Right ventricle myocardium superior (tissue), 1 donor: ENCODE data around the gene PSTPIP2. TPM values are rescaled to one million over a fixed set of nuclear protein-coding genes. Genes with fewer than 3 reads are reported as not detected.
"Not testable (repeated sequence)": the region's sequence is repeated elsewhere in the genome, so short reads cannot be mapped to it uniquely, and the experiment has no call there.

Experiments used
- ATAC-seq: fragments of 200-7000 bp; cut with Tn5 transposase; one replicate; pipeline ENCODE4 v1.9.1; 2020; ENCODE audit warnings: mild to moderate bottlenecking; ENCODE audit not compliant: poor library complexity
- DNase-seq: peaks from one replicate; pipeline ENCODE4 v3.0.0-alpha.2; 2020
- intact Hi-C: fragments of 100-400 bp; cut with DNase I; formaldehyde crosslinking; loops from one replicate; pipeline ENCODE4 v1.11.2; 2022
- total RNA-seq: library from RNA; stranded (reverse); fragmentation: NEBNext Ultra II Directional; extraction: Animal tissue kit (Norgen Biotek cat#: 25700); gene quantifications from one replicate; pipeline ENCODE4 v1.2.1, GENCODE V29; 2021
- donor health status: DM: no; HTN: yes; CAD: no; lungs with severe emphysema.

Gene PSTPIP2
- total RNA-seq, 1 donor from 2014 or later, result 2.4 TPM

GRCh38 chr18:46070815-46071652 lies 1.0 kb downstream of the PSTPIP2 start:
- ATAC-seq (peak; percentile 1), DNase-seq (peak; percentile 40)
- intact Hi-C loops, result no loop called here

DNA sequence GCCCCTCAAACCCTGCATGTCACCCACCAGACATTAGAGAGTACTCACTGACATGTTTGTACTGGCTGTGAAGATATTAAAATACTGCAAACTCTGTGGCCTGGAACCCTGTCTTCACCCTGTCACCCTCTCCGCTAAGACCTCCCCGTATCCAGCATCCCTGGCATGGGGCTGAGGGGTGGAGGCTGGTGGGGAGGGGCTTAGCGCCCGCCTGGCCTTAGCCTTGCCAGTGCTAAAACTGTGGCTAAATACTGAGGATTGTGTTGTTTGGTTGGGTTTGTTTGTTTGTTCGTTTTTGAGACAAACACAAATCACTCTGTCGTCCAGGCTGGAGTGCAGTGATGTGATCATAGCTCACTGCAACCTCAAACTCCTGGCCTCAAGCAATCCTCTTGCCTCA lies 1.8 kb downstream of the PSTPIP2 start:
- intact Hi-C loops, result no loop called here
- DNase-seq (no peak), ATAC-seq (no peak)

DNA sequence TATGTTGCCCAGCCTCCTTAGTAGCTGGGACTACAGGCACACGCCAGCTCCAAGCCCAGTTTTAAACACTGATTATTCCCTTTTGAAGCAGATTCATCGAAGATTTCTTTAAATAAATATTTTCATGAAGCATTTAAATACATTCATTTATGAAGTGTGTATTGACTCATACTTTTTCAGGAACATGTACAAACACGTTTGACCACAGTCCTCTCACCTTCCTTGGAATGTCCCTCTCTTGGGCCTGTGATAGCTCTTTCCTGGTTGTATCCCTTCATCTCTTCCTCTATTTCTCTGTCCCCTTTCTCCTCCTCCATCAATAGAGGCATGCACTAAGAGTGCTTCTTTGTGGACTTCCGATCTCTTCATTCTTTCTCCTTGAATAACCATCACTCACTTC lies 2.5 kb downstream of the PSTPIP2 start:
- DNase-seq (no peak), ATAC-seq (no peak)
- intact Hi-C loops, result no loop called here

GRCh38 chr18:46068763-46069162 lies 3.3 kb downstream of the PSTPIP2 start:
- ATAC-seq, result no peak
- intact Hi-C loops, result no loop called here

DNA sequence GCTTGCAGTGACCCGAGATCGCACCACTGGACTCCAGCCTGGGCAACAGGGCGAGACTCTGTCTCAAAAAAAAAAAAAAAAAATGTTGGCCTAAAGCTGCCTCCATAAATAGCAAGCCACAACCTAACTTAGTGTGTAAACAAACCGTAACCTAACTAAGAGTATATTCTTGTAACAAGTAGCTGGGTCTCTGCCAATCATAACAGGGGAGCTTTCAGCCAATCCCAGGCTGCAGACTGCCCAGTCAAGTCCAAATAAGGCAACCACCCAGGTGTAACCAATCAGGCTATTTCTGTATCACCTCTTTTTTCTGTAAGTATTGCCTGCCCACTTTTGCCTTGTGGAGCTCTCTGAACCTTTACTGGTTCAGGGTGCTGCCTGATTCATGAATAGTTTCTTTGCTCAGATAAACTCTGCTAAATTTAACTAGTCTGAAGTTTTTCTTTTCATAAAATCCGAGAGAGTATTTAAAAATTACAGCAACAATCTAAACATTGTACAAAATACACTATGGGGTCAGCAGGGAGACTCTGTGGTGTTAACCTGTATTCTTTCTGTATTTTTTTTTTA lies 4.5 kb downstream of the PSTPIP2 start:
- DNase-seq, result no peak
- intact Hi-C loops, result no loop called here
- no peak for ATAC-seq

More at GRCh38 chr18:46068763-46069162, 3.3 kb downstream of the PSTPIP2 start:
- DNase-seq, result no peak

DNA sequence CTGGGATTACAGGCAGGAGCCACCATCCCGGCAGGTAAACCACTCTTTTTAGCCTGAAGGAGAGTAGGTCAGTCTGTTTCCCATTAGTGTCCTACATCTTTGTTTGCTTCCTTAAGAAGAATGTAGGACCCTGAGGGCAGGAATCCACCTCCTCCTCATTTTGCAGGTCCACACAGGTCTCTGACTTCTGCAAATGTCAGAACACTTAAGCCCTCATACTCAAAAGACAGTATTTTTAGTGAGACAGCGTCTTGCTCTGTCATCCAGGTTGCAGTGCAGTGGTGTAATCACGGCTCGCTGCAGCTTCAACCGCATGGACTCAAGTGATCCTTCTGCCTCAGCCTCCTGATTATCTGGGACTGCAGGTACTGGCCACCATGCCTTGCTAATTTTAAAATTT lies 9.3 kb downstream of the PSTPIP2 start:
- DNase-seq, result no peak
- intact Hi-C loops, result no loop called here
- ATAC-seq, result no peak

GRCh38 chr18:46061796-46062195 lies 10.3 kb downstream of the PSTPIP2 start:
- ATAC-seq, result no peak
- DNase-seq, result no peak
- intact Hi-C loops, result no loop called here

DNA sequence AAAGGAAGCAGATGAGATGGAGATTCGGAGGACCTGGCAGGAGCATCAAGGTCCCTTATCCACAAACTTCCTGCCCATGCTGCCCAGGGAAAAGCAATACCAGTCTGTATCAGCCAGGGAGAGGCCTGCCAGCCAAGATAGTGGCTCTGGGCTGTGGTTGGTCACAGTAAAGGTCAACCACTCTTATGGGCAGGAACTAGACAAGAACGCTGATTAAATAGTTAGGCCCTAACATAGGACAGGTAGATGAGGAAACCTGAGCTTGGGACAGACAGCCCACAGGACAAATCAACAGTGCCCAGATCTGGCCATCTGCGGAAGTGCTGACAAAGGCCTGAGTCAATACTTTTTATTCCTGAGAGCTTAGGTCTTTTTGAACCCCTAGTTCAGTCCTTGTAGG lies 10.7 kb downstream of the PSTPIP2 start:
- DNase-seq (no peak), ATAC-seq (no peak)
- intact Hi-C loops, result no loop called here

- no peak for DNase-seq
- ATAC-seq, result no peak
- intact Hi-C loops, result no loop called here
These were observed 11.7 kb downstream of the PSTPIP2 start for GRCh38 chr18:46060359-46060841.

DNA sequence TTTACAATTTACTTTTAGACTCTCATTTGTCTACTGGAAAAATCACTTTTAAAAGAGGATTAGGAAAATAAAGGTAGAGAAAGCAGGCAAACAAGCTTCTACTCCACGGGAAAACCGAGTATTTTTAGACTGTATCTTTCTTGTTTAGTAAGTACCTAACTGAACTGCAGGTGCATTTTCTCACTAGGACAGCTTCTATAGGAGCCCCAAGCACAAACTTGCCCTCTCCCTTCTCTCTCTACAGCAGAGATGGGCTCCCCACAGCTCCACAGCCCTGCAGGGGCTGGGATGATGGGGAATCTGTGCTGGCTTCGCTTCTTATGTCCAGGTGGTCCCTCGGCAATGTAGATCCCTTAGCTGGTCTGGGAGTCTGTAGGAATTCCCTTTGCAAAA lies 16.2 kb downstream of the PSTPIP2 start:
- DNase-seq (no peak), ATAC-seq (no peak)
- intact Hi-C loops, result no loop called here

DNA sequence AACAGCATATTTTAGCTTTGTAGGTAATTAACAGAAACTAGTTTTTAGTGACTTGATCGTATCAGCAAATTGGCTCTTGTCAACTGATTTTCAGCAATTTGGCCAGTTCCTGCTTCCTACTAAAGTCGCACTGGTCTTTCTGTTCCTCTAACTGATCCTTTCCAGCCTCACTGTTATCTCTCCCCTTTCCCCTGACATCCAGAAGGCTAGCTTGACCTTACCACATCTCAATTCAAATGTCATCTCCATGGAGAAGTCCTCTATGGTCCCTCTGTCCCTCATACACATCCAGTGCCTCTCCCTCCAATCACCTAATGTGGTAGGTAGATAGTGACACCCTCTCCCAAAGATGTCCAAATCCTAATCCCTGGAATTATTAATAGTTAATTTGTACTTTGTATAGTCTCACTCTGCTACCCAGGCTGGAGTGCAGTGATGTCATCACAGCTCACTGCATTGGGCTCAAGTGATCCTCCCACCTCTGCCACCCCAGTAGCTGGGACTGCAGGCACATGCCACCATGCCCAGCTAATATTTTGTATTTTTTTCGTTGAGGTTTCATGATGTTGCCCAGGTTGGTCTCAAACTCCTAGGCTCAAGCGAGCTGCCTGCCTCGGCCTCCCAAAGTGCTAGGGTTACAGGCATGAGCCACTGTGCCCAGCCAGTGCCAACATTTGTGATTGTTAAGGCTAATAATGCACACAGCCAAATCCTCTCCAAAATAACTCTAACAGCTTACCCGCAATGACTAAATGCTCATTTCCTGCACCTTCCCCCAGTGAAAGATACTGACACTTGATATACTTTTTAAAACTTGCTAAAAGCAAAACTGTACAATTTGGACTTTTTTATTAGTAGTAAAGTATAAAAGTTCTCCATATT lies 16.9 kb downstream of the PSTPIP2 start:
- DNase-seq, result no peak
- no peak for ATAC-seq
- intact Hi-C loops, result no loop called here

DNA sequence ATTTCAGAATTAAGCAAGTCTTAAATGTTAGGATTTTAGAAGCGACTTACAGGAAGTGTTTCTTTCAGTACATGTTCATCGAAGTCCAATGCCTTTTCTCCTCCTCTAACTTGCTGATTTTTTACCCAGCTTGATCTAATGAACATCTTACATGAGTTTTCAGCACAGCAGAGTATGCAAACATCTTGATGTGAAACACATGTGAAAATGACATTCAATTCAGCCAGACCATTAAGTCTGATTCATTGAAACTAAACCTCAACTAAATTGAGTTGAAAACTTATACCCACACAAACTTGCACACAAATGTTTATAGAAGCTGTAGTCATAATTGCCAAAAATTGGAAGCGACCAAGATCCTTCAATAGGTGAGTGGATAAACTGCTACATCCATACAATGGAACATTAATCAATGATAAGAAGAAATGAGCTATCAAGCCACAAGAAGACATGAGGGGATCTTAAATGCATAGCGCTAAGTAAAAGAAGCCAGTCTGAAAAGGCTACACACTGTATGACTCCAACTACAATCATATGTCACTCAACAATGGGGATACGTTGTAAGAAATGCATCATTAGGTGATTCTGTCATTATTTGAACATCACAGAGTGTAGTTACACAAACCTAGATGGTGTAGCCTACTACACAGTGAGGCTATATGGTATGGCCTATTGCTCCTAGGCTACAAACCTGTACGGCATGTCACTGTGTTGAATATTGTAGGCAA lies 18.5 kb downstream of the PSTPIP2 start:
- intact Hi-C loops, result no loop called here
- ATAC-seq, result no peak

DNA sequence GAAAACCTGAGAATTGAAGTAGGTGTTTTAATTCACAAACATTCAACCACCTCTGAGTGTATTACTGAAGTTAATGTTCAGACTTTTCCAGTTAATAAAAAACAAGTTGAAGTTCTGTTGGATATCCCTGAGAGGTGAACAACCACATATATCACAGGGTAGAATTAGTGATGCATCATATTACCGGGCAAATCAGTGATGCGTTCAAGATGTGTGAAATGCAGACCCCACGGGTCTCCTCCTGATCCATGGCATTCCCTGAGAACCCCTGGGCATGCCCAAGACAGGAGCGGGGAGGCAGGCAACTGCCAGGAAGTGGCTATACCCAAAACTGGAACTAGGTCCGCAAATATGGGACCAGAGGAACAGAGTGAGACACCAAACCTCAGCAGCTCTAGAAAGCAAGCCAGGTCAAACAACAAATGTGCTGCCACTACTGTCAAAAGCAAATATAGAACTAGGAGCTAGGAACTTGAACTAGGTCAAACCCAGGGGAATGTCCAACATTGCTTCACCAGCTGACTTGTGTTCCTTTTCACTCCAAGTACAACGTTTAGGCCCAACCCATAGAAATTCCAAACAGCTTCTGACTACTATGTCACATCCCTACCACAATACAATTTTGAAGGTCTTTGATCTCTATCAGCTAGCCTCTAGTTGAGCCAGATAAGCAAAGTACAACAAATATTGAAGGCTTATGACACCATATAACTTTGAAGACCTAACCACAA lies 20.2 kb downstream of the PSTPIP2 start:
- intact Hi-C loops, result no loop called here
- DNase-seq, result no peak
- ATAC-seq, result no peak

More for the DNA sequence above, 18.5 kb downstream of the PSTPIP2 start:
- DNase-seq, result no peak

- ATAC-seq (no peak), DNase-seq (no peak)
- intact Hi-C loops, result no loop called here
These were observed 21.8 kb downstream of the PSTPIP2 start for GRCh38 chr18:46050268-46050667.

- DNase-seq, result no peak
- intact Hi-C loops, result no loop called here
- ATAC-seq, result no peak
These were observed 23.4 kb downstream of the PSTPIP2 start for GRCh38 chr18:46048641-46049040.

DNA sequence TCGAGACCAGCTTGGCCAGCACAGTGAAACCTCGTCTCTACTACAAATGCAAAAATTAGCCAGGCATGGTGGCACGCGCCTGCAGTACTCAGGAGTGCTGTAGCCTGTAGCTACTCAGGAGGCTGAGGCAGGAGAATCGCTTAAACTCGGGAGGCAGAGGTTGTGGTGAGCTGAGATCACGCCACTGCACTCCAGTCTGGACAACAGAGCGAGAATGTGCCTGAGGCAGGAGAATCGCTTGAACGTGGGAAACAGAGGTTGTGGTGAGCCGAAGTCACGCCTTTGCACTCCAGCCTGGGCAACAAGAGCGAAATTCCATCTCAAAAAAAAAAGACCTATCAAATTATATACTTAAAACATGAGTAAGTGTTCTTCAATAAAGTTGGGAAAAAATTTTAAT lies 24.7 kb downstream of the PSTPIP2 start:
- intact Hi-C loops, ATAC-seq, DNase-seq: not testable (repeated sequence)

DNA sequence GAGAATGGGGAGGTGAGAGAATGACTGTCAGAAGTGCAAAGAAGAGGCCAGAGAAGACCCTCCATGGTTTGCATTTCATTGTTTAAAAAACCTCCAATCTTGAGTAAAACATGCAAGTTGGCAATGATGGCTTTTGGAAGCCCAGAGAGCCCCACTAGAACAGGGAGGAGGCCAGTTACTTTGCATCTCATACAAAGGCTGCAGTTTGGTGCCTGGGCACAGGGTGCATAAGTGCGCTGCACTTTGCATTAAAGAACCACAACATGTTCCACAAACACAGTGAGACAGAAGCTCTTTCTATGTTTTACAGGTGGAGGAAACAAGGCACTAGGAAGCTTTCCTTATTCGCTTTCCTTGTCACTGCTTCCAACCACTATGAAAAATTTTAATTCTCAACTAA lies 25.4 kb downstream of the PSTPIP2 start:
- DNase-seq (no peak), ATAC-seq (no peak)
- intact Hi-C loops, result no loop called here

- ATAC-seq, result no peak
- intact Hi-C loops, result no loop called here
- DNase-seq, result no peak
These were observed 25.9 kb downstream of the PSTPIP2 start for GRCh38 chr18:46046126-46046525.
